WTC11 (cell line): ENCODE measurements around the gene CGB5. TPM values are rescaled to one million over a fixed set of nuclear protein-coding genes. Genes with fewer than 3 reads are reported as not detected.

Experiments used
- ATAC-seq: fragments of 200-7000 bp; cut with Tn5 transposase; 2 replicates; pipeline ENCODE4 v1.10.0; 2021; ENCODE audit warnings: mild to moderate bottlenecking, moderate library complexity
- CTCF ChIA-PET: fragments of 300-600 bp; sonication (Branson Sonifier 250); formaldehyde crosslinking; loops from one replicate; lab custom pipeline; 2021; ENCODE audit warnings: antibody characterized with exemption; lab: Charles Lee
- POLR2A ChIA-PET: fragments of 350-600 bp; sonication (Branson Sonifier 250); formaldehyde crosslinking; loops from one replicate; lab custom pipeline; 2021; ENCODE audit warnings: antibody characterized with exemption; lab: Charles Lee
- DNase-seq: peaks from one replicate; pipeline ENCODE4 v3.0.0; 2021; ENCODE audit warnings: low spot score
- H3K27ac Mint-ChIP-seq: 2 replicates; pipeline ENCODE4 v1.8.0; 2021; ENCODE audit warnings: mixed read lengths
- H3K27me3 Mint-ChIP-seq: 2 replicates; pipeline ENCODE4 v1.8.0; 2021; ENCODE audit warnings: low read depth, mild to moderate bottlenecking, moderate library complexity, mixed read lengths
- H3K36me3 Mint-ChIP-seq: 2 replicates; pipeline ENCODE4 v1.8.0; 2021; ENCODE audit warnings: mixed read lengths
- H3K4me1 Mint-ChIP-seq: 2 replicates; pipeline ENCODE4 v1.8.0; 2022; ENCODE audit warnings: mixed read lengths
- H3K4me3 Mint-ChIP-seq: 2 replicates; pipeline ENCODE4 v1.8.0; 2021; ENCODE audit warnings: mild to moderate bottlenecking, moderate library complexity, mixed read lengths
- H3K9me3 Mint-ChIP-seq: 2 replicates; pipeline ENCODE4 v1.8.0; 2021; ENCODE audit warnings: mixed read lengths
- CTCF ChIP-seq: fragments of 200-600 bp; IDR thresholded peaks from 2 replicates; pipeline ENCODE4 v1.8.0; 2022; ENCODE audit warnings: antibody characterized with exemption
- ESRRA ChIP-seq: sonication (generic); formaldehyde crosslinking; IDR thresholded peaks from 2 replicates; pipeline ENCODE4 v1.8.1; 2022; ENCODE audit warnings: mild to moderate bottlenecking, missing genetic modification reagents, borderline replicate concordance
- FOXJ3 ChIP-seq: sonication (generic); formaldehyde crosslinking; IDR thresholded peaks from 2 replicates; pipeline ENCODE4 v1.9.0; 2021; ENCODE audit warnings: missing genetic modification reagents, mild to moderate bottlenecking, borderline replicate concordance
- FOXP1 ChIP-seq: sonication (generic); formaldehyde crosslinking; IDR thresholded peaks from 2 replicates; pipeline ENCODE4 v1.8.0; 2022; ENCODE audit warnings: missing genetic modification reagents, mild to moderate bottlenecking, moderate library complexity, borderline replicate concordance
- HMGXB4 ChIP-seq: sonication (generic); formaldehyde crosslinking; IDR thresholded peaks from 2 replicates; pipeline ENCODE4 v1.8.1; 2023; ENCODE audit warnings: mild to moderate bottlenecking, moderate library complexity, missing genetic modification reagents
- JUN ChIP-seq: sonication (generic); formaldehyde crosslinking; IDR thresholded peaks from 2 replicates; pipeline ENCODE4 v1.8.0; 2023; ENCODE audit warnings: mild to moderate bottlenecking, missing genetic modification reagents
- NFE2L1 ChIP-seq: sonication (generic); formaldehyde crosslinking; IDR thresholded peaks from 2 replicates; pipeline ENCODE4 v1.8.1; 2023; ENCODE audit warnings: missing genetic modification reagents
- NFYB ChIP-seq: sonication (generic); formaldehyde crosslinking; conservative IDR thresholded peaks from 2 replicates; pipeline ENCODE4 v1.8.0; 2022; ENCODE audit warnings: low read depth, missing genetic modification reagents
- PREB ChIP-seq: sonication (generic); formaldehyde crosslinking; IDR thresholded peaks from 2 replicates; pipeline ENCODE4 v1.8.1; 2022; ENCODE audit warnings: mild to moderate bottlenecking, missing genetic modification reagents, moderate library complexity, borderline replicate concordance
- RORB ChIP-seq: fragments of 250-450 bp; sonication (Bioruptor Pico); IDR thresholded peaks from 2 replicates; pipeline ENCODE4 v1.9.0; 2021; ENCODE audit warnings: mild to moderate bottlenecking
- SP1 ChIP-seq: sonication (generic); formaldehyde crosslinking; conservative IDR thresholded peaks from 2 replicates; pipeline ENCODE4 v1.8.1; 2022; ENCODE audit warnings: missing genetic modification reagents
- TP53 ChIP-seq: sonication (generic); formaldehyde crosslinking; IDR thresholded peaks from 2 replicates; pipeline ENCODE4 v1.8.1; 2023; ENCODE audit warnings: mild to moderate bottlenecking, missing genetic modification reagents
- ZNF263 ChIP-seq: sonication (generic); formaldehyde crosslinking; IDR thresholded peaks from 2 replicates; pipeline ENCODE4 v1.8.1; 2022; ENCODE audit warnings: low read depth, mild to moderate bottlenecking, moderate library complexity, missing genetic modification reagents
- total RNA-seq: library from RNA; stranded (reverse); gene quantifications from 3 replicates; pipeline ENCODE4 v1.2.3, GENCODE V29; 2021

The CGB5 gene
- total RNA-seq, 1 experiment from 2014 or later: 0.35 TPM

GRCh38 chr19:48994035-48994386, 49.6 kb upstream of the CGB5 start (continued):
- TF ChIP-seq HMGXB4: no peak
- no peak for TF ChIP-seq CTCF
- no peak for TF ChIP-seq NFE2L1

- ATAC-seq (peak; percentile 13), DNase-seq (peak; percentile 92)
- CTCF ChIA-PET: interaction anchor here (0.6 to 3.0 kb wide), 30 partner anchors 9 to 769 kb away, joined by 3 to 26 read pairs (median 4); partner anchors contain the start of genes AP2A1, CGB2, HSD17B14 and LHB
- Mint-ChIP-seq H3K27ac (peak overlapping the region; percentile 3), H3K4me1 (peaks cover 23% of the 10 kb centered on the region), H3K9me3 (no peaks in the 10 kb centered on the region), H3K36me3 (peaks cover 11% of the 10 kb centered on the region), H3K27me3 (no peaks in the 10 kb centered on the region), H3K4me3 (no peak overlapping the region)
- TF ChIP-seq ZNF263 (no peak), CTCF (peak; percentile 74)
- POLR2A ChIA-PET: interaction anchor here (0.7 kb wide), 1 partner anchor 10 kb away, joined by 3 read pairs; no protein-coding TSS in a partner anchor
Measured at GRCh38 chr19:48997972-48998371, 45.7 kb upstream of the CGB5 start.

GRCh38 chr19:48999481-49000325, 43.9 kb upstream of the CGB5 start:
- Mint-ChIP-seq H3K4me3 (no peak overlapping the region; the same call in 1 of the 2 replicates), H3K36me3 (peaks cover 12% of the 10 kb centered on the region), H3K4me1 (peaks cover 14% of the 10 kb centered on the region), H3K27ac (peak overlapping the region; percentile 88), H3K27me3 (no peaks in the 10 kb centered on the region), H3K9me3 (no peaks in the 10 kb centered on the region)
- DNase-seq: peak; percentile 89
- CTCF ChIA-PET: interaction anchor here (0.5 to 3.0 kb wide), 68 partner anchors 9 to 1134 kb away, joined by 3 to 78 read pairs (median 6); partner anchors contain the start of genes BAX, CGB2, CGB7 and DHDH
- ATAC-seq: peak; percentile 90
- POLR2A ChIA-PET: interaction anchor here (0.6 to 1.0 kb wide), 2 partner anchors 36 to 73 kb away, joined by 3 read pairs; no protein-coding TSS in a partner anchor
- peak; percentile 48; the same call in 1 of the 2 replicates for TF ChIP-seq CTCF
- no peak for TF ChIP-seq ESRRA (CRISPR knock-in tag)
- peak; percentile 46; the same call in 1 of the 2 replicates for TF ChIP-seq SP1 (CRISPR knock-in tag)
- no peak for TF ChIP-seq FOXP1
- TF ChIP-seq RORB (CRISPR knock-in tag): no peak

- H3K27ac Mint-ChIP-seq: no peak overlapping the region
- DNase-seq (no peak), ATAC-seq (no peak)
- no peaks in the 10 kb centered on the region for H3K9me3 Mint-ChIP-seq
- peaks cover 7% of the 10 kb centered on the region for H3K4me1 Mint-ChIP-seq
- peaks cover 30% of the 10 kb centered on the region for H3K36me3 Mint-ChIP-seq
- no peak overlapping the region for H3K4me3 Mint-ChIP-seq
- ChIA-PET POLR2A (no interaction called here), CTCF (interaction anchor here (1.0 to 1.5 kb wide), 2 partner anchors 10 to 34 kb away, joined by 5 to 6 read pairs; partner anchors contain the start of gene RUVBL2)
- no peaks in the 10 kb centered on the region for H3K27me3 Mint-ChIP-seq
- TF ChIP-seq HMGXB4: no peak
- no peak for TF ChIP-seq FOXJ3 (CRISPR knock-in tag)
- no peak for TF ChIP-seq NFYB (CRISPR knock-in tag)
- TF ChIP-seq PREB (CRISPR knock-in tag): no peak
- TF ChIP-seq TP53: no peak
- TF ChIP-seq JUN: no peak
Measured at GRCh38 chr19:49004133-49004532, 39.5 kb upstream of the CGB5 start.
